Stimulated activated CD4-positive, alpha-beta T cell treated with anti-CD3 and anti-CD28 coated beads, Interleukin-12 subunit alpha, Interleukin-12 subunit beta, amount 100 ng/mL, for 4 hours (primary cell): ENCODE measurements around the gene GABRD.

Experiments used
- DNase-seq: peaks from one replicate; pipeline ENCODE4 v3.0.0-alpha.2; 2020

GABRD gene

GRCh38 chr1:1985375-1986050 lies 33.6 kb upstream of the GABRD start:
- DNase-seq: no peak

- no peak for DNase-seq
These were observed 32.5 kb upstream of the GABRD start for GRCh38 chr1:1986451-1987141.

GRCh38 chr1:1987142-1987510 lies 32.0 kb upstream of the GABRD start:
- no peak for DNase-seq

GRCh38 chr1:1988061-1988945 lies 30.8 kb upstream of the GABRD start:
- no peak for DNase-seq

GRCh38 chr1:1989102-1989542 lies 30.0 kb upstream of the GABRD start:
- DNase-seq: no peak

GRCh38 chr1:1989789-1990188 lies 29.4 kb upstream of the GABRD start:
- no peak for DNase-seq

GRCh38 chr1:1990222-1990621 lies 28.9 kb upstream of the GABRD start:
- DNase-seq: no peak

GRCh38 chr1:1994536-1994935 lies 24.6 kb upstream of the GABRD start:
- no peak for DNase-seq

GRCh38 chr1:1996207-1996651 lies 22.9 kb upstream of the GABRD start:
- DNase-seq: no peak

- DNase-seq: no peak
These were observed 21.6 kb upstream of the GABRD start for GRCh38 chr1:1997576-1997975.

- no peak for DNase-seq
These were observed 18.7 kb upstream of the GABRD start for GRCh38 chr1:2000432-2000831.

- DNase-seq: no peak
These were observed 18.3 kb upstream of the GABRD start for GRCh38 chr1:2000850-2001249.

- no peak for DNase-seq
These were observed 17.3 kb upstream of the GABRD start for GRCh38 chr1:2001773-2002411.

GRCh38 chr1:2003541-2004131 lies 15.5 kb upstream of the GABRD start, which contains the start of gene CFAP74:
Gene CFAP74, minus strand, starts transcription at chr1:2003786. Its CDS starts 12,830 bp downstream, at chr1:1990956.
- no peak for DNase-seq

GRCh38 chr1:2004856-2005255 lies 14.3 kb upstream of the GABRD start:
- no peak for DNase-seq

- DNase-seq: no peak
These were observed 9.8 kb upstream of the GABRD start for GRCh38 chr1:2009101-2010053.

GRCh38 chr1:2014181-2014580 lies 5.0 kb upstream of the GABRD start:
- DNase-seq: no peak

GRCh38 chr1:2014741-2015735 lies 4.1 kb upstream of the GABRD start:
- no peak for DNase-seq

GRCh38 chr1:2016123-2016522 lies 3.0 kb upstream of the GABRD start:
- DNase-seq: no peak
